ENCODE data around the gene CCDC54. TPM values are rescaled to one million over a fixed set of nuclear protein-coding genes. Genes with fewer than 3 reads are reported as not detected.

The CCDC54 gene
- total RNA-seq, 1 experiment from 2014 or later = not detected

DNA sequence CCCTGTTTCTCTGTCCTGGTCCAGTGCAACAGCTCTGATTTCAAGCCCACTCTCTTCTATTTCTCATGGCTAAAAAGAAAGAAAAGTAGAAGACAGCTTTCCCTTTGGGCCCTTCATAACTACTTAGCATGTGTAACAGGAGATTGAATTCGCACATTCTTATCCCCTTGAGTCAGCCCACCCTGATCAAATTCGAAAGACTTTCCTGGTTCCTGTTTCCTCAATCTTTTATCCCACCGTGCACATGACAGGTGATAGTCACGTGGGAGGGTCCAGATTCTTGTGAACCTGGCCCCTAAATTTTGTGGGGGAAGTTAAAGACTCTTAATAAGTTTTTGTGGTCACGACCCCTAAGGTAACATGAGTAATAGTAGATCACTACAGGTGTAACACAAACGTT is 4.7 kb upstream of the CCDC54 start:
- Mint-ChIP-seq H3K27me3 (ENCODE audit: low read depth) (no peaks in the 10 kb centered on the region), H3K4me1 (peaks cover 57% of the 10 kb centered on the region)
- CTCF ChIA-PET = interaction anchor here (1.2 kb wide), 1 partner anchor 49 kb away, joined by 3 read pairs; no protein-coding TSS in a partner anchor
- TF ChIP-seq PRRX2 (CRISPR knock-in tag; IDR thresholded peaks at IDR 0.05) (no peak), GABPB1 (CRISPR knock-in tag; IDR thresholded peaks at IDR 0.05) (no peak), ATF6 (CRISPR knock-in tag; IDR thresholded peaks at IDR 0.05) (no peak), IRF1 (CRISPR knock-in tag; IDR thresholded peaks at IDR 0.05) (no peak), HMGXB4 (CRISPR knock-in tag; IDR thresholded peaks at IDR 0.05) (no peak), CDX4 (CRISPR knock-in tag; IDR thresholded peaks at IDR 0.05; ENCODE audit: borderline replicate concordance) (no peak), ZNF219 (CRISPR knock-in tag; IDR thresholded peaks at IDR 0.05; ENCODE audit: borderline replicate concordance) (no peak), TCF7 (CRISPR knock-in tag; IDR thresholded peaks at IDR 0.05; ENCODE audit: low read depth) (no peak), SMAD3 (CRISPR knock-in tag; IDR thresholded peaks at IDR 0.05; ENCODE audit: borderline replicate concordance) (no peak), ZNF512 (CRISPR knock-in tag; IDR thresholded peaks at IDR 0.05; ENCODE audit: borderline replicate concordance) (no peak), ATF1 (CRISPR knock-in tag; IDR thresholded peaks at IDR 0.05) (no peak), GTF2I (CRISPR knock-in tag; conservative IDR thresholded peaks at IDR 0.05) (no peak), CTCF (IDR thresholded peaks at IDR 0.05) (no peak)
- TF ChIP-seq, protein P1, sequence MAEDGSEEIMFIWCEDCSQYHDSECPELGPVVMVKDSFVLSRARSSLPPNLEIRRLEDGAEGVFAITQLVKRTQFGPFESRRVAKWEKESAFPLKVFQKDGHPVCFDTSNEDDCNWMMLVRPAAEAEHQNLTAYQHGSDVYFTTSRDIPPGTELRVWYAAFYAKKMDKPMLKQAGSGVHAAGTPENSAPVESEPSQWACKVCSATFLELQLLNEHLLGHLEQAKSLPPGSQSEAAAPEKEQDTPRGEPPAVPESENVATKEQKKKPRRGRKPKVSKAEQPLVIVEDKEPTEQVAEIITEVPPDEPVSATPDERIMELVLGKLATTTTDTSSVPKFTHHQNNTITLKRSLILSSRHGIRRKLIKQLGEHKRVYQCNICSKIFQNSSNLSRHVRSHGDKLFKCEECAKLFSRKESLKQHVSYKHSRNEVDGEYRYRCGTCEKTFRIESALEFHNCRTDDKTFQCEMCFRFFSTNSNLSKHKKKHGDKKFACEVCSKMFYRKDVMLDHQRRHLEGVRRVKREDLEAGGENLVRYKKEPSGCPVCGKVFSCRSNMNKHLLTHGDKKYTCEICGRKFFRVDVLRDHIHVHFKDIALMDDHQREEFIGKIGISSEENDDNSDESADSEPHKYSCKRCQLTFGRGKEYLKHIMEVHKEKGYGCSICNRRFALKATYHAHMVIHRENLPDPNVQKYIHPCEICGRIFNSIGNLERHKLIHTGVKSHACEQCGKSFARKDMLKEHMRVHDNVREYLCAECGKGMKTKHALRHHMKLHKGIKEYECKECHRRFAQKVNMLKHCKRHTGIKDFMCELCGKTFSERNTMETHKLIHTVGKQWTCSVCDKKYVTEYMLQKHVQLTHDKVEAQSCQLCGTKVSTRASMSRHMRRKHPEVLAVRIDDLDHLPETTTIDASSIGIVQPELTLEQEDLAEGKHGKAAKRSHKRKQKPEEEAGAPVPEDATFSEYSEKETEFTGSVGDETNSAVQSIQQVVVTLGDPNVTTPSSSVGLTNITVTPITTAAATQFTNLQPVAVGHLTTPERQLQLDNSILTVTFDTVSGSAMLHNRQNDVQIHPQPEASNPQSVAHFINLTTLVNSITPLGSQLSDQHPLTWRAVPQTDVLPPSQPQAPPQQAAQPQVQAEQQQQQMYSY (CRISPR knock-in tag; IDR thresholded peaks at IDR 0.05) = no peak
- TF ChIP-seq, protein P2, sequence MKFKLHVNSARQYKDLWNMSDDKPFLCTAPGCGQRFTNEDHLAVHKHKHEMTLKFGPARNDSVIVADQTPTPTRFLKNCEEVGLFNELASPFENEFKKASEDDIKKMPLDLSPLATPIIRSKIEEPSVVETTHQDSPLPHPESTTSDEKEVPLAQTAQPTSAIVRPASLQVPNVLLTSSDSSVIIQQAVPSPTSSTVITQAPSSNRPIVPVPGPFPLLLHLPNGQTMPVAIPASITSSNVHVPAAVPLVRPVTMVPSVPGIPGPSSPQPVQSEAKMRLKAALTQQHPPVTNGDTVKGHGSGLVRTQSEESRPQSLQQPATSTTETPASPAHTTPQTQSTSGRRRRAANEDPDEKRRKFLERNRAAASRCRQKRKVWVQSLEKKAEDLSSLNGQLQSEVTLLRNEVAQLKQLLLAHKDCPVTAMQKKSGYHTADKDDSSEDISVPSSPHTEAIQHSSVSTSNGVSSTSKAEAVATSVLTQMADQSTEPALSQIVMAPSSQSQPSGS (CRISPR knock-in tag; IDR thresholded peaks at IDR 0.05; ENCODE audit: borderline replicate concordance, low read depth) = no peak
- TF ChIP-seq, protein P3, sequence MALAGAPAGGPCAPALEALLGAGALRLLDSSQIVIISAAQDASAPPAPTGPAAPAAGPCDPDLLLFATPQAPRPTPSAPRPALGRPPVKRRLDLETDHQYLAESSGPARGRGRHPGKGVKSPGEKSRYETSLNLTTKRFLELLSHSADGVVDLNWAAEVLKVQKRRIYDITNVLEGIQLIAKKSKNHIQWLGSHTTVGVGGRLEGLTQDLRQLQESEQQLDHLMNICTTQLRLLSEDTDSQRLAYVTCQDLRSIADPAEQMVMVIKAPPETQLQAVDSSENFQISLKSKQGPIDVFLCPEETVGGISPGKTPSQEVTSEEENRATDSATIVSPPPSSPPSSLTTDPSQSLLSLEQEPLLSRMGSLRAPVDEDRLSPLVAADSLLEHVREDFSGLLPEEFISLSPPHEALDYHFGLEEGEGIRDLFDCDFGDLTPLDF (CRISPR knock-in tag; IDR thresholded peaks at IDR 0.05) = no peak
- TF ChIP-seq, protein P4, sequence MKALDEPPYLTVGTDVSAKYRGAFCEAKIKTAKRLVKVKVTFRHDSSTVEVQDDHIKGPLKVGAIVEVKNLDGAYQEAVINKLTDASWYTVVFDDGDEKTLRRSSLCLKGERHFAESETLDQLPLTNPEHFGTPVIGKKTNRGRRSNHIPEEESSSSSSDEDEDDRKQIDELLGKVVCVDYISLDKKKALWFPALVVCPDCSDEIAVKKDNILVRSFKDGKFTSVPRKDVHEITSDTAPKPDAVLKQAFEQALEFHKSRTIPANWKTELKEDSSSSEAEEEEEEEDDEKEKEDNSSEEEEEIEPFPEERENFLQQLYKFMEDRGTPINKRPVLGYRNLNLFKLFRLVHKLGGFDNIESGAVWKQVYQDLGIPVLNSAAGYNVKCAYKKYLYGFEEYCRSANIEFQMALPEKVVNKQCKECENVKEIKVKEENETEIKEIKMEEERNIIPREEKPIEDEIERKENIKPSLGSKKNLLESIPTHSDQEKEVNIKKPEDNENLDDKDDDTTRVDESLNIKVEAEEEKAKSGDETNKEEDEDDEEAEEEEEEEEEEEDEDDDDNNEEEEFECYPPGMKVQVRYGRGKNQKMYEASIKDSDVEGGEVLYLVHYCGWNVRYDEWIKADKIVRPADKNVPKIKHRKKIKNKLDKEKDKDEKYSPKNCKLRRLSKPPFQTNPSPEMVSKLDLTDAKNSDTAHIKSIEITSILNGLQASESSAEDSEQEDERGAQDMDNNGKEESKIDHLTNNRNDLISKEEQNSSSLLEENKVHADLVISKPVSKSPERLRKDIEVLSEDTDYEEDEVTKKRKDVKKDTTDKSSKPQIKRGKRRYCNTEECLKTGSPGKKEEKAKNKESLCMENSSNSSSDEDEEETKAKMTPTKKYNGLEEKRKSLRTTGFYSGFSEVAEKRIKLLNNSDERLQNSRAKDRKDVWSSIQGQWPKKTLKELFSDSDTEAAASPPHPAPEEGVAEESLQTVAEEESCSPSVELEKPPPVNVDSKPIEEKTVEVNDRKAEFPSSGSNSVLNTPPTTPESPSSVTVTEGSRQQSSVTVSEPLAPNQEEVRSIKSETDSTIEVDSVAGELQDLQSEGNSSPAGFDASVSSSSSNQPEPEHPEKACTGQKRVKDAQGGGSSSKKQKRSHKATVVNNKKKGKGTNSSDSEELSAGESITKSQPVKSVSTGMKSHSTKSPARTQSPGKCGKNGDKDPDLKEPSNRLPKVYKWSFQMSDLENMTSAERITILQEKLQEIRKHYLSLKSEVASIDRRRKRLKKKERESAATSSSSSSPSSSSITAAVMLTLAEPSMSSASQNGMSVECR (CRISPR knock-in tag; IDR thresholded peaks at IDR 0.05; ENCODE audit: borderline replicate concordance) = no peak

More for the DNA sequence above, 4.7 kb upstream of the CCDC54 start:
- ATAC-seq (no peak; the same call in 1 of the 2 replicates), DNase-seq (ENCODE audit: low spot score) (no peak)
- H3K4me3 Mint-ChIP-seq = no peak overlapping the region
- H3K36me3 Mint-ChIP-seq = no peaks in the 10 kb centered on the region; the same call in 1 of the 2 replicates
- peaks cover 17% of the 10 kb centered on the region for H3K9me3 Mint-ChIP-seq
- no peak overlapping the region for H3K27ac Mint-ChIP-seq
- POLR2A ChIA-PET = no interaction called here
